GM15510 (cell line): ENCODE results near the gene INPP5F.

Source experiments
- POLR2A ChIP-seq: IDR thresholded peaks from 3 replicates; pipeline ENCODE4 v1.6.1; 2011; ENCODE audit warnings: borderline replicate concordance; ENCODE audit not compliant: insufficient read length; ENCODE audit errors: extremely low read depth

Gene INPP5F

DNA sequence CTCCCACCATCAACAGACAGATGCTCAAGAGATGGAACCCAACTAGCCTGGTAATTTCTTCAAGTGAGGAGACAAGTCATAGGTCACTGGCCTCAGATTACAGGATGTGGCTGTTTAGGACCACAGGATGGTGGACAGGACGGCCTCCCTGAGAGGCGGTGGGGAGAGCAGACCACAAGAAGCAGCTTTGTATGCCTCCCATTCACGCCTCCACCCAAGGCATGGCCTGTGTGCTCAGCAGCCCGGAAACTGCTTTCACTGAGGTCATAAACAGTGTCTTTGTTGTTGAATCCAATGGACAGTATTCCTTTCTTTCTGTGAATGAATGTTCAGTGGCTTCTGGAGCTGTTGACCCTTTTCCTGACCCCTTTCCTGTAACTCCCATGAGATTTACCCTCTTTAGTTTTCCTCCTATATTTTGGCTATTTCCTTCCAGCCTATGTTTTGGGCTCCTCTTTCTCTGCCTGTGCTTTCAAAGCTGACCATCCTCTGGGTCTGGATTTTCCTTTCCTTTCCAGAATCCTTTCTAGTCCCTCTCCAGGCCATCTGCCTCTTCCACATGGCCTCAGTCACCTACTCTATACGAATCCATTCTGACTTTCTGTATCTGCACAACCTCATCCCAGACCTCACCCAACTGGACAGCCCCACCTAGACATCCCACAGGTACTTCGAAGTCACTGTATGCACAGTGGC is 32.4 kb upstream of the INPP5F start:
- TF ChIP-seq POLR2A: no peak

DNA sequence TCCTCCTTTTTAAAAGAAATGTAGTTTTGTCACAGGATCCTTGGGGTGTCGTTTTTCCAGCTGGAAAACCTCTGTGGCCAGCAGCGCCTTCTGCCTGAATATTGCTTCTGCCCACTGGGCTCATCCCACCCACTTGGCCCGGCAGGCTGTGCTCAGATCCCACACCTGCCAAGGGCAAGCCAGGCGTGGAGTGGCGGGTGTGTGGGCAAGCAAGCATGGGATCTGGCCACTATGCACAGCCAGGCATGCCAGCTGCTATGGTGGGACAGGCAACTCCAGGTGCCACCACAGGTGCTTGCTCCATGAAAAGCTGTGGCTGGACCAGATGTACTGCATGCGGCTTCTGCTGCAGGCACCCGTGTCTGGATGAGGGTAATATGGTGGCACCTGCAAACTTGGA is 31.2 kb upstream of the INPP5F start:
- no peak for TF ChIP-seq POLR2A

DNA sequence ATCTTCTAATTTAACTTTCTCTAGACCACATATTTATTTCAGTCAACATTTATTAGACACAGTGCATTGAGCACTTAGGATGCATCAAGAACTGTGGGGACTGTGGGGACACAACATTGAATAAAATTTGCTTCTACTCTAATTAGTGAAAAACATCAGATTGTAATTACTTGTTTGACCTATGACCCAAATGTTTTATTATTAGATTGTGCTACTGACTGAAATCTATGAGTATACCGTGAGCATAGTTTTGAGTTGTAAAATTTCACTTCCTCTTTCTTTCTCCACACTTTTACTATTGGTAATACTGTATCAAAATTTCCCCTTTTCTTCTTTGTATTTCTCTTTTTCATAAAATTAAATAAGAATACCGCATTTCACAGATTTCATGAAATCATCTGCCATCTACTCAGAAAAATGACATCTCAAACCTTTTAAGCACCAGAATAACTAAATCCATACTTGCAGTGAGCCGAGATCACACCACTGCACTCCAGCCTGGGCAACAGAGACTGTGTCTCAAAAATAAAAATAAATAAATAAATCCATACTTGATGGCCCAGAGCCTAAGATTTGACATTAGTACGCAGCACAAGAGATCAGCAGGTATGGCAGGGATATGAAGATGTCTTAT is 25.4 kb upstream of the INPP5F start:
- TF ChIP-seq POLR2A: no peak

DNA sequence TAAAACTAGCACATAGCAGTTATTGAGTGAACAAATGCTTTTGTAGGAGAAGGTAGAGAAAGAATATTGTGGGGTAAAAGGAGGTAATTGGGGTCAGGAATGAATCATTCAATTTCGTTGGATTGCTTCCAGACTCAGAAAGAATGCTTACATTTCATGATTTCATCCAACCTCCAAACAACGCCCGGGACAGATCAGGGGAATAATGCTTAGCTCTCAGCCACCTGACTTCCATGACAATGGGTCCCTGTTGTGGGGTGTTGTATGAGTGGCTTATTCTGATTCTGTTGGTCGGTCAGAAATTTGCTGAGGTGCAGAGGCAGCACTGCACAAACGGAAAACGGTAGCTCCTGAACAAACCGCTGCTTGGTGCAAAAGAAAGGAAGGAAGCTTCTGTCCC is 24.0 kb upstream of the INPP5F start:
- no peak for TF ChIP-seq POLR2A

DNA sequence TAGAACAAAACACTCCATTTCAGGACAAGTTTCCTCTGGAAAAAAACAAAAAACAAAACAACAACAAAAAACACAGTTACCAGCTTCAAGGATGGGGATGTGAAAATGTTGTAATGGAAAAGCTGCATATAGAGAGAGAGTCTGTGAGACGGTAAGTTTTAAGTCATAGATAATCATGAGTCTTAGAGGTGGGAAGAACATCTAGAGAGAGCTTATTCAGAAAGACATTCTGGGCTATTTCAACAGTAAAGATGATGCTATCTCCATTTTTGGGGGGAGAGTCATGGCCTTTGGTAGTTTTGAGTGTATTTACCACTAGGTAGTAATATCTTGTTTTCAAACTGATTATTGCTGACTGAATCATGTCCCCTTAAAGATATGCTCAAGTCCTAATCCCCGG is 23.3 kb upstream of the INPP5F start:
- no peak for TF ChIP-seq POLR2A

DNA sequence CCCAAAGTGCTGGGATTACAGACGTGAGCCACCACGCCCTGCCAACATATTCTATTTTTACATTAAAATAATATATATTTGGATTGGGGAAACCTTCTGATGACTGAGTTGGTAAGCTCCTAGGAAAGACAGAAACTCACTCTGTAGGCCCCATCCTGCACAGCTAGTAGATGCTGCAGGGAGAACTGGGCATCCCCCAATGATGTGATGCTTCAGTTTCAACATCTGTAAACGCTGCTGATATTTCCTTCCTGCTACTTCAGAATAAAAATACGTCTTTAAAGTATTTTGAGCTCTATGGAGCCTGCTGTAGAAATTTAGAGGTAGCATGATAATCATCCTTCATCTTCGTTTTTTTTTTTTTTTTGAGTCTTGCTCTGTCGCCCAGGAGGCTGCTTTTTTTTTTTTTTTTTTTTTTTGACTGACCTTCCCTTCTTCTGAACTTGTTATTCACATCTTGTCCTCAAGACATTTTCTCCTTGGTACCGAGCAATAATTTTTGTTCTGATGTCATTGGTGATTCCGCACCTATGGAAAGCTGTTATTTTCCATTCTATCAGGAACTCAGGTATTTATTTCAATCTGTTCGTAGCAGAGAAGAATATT is 21.8 kb upstream of the INPP5F start:
- TF ChIP-seq POLR2A: no peak

DNA sequence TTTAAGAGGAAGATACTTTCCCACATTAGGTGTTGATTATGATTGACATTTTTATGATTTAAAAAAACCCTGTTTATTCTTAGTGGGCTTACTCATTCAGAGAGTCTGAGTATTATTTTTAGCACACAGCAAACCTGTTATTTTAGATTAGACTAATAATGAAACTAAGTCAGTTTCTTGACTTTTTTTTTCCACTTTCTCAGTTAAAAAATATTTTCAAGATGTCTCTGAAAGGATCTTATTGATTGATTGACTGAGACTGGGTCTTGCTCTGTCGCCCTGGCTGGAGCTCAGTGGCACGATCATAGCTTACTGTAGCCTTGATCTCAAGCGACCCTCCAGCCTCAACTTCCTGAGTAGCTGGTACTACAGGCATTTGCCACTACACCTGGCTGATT is 20.4 kb upstream of the INPP5F start:
- TF ChIP-seq POLR2A: no peak

DNA sequence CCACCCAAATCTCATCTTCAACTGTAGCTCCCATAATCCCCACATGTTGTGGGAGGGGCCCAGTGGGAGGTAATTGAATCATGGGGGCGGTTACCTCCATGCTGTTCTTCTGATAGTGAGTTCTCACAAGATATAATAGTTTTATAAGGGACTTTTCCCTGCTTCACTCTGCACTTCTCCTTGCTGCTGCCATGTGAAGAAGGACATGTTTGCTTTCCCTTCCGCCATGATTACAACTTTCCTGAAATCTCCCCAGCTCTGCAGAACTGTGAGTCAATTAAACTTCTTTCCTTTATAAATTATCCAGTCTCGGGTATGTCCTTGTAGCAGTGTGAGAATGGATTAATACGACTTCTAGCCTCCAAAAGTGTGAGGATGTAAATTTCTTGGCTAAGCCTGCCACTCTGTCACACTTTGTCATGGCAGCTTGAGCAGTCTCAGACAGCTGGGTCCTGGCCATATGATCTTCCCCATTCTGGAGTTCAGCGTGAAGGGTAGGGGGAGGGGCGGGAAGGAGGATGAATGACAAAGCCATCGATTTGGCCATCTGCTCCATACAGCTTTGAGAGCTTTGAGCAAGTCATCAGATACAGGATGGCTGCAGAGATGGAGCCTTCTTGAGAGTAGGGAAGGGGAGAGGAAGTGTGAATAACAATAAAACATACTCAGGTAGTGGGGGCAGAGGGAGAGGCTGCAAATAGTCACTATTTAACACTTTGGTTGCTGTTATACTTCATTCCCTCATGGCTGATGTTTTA is 19.1 kb upstream of the INPP5F start:
- TF ChIP-seq POLR2A: no peak

DNA sequence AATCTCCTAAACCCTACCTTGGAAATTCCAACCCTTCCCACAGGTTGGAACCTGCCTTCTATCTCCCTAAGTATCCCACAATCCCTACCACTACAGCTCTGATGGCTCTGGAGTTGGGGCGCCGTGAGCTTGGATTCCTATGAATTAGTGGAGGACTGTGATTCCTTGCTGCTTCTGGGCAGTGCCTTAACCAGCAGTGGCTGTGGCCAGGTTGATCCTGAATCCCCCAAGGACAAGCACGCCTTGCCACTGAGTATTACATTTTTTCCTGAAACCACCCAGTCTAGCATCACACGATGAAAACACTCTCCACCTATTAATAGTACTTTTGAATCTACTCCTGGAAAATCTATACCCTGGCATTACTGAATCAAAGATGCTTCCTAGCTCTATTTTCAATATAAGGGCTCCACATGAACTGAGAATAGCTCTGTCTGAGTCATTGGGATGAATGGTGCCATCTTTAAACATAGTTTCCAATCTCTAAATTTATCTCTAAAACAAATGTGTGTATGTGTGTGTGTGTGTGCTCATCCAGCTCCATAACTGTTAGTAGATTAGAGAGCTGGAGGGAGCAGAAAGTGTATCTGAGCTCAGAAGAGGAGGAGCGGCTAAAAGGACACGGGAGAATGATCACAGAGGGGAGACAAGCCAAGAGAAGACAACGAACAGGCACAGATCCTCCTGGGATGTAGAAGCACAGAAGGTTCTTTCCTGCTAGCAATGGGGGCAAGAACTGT is 11.9 kb upstream of the INPP5F start:
- no peak for TF ChIP-seq POLR2A

DNA sequence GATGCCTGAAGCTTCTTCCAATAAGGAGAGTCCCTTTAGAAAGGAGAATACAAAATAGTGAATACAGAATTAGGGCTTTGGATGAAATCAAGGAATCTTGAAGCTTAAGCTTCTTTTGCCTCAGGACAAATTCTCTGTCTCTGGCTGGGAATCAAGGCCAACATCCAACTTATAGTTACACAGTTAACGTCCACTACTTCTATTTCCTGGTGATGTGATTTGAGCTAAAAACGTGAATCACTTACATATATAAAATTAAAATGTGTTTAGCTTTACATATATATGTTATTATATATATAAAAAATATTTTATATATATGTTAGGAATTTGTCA is 11.4 kb upstream of the INPP5F start:
- TF ChIP-seq POLR2A: no peak

DNA sequence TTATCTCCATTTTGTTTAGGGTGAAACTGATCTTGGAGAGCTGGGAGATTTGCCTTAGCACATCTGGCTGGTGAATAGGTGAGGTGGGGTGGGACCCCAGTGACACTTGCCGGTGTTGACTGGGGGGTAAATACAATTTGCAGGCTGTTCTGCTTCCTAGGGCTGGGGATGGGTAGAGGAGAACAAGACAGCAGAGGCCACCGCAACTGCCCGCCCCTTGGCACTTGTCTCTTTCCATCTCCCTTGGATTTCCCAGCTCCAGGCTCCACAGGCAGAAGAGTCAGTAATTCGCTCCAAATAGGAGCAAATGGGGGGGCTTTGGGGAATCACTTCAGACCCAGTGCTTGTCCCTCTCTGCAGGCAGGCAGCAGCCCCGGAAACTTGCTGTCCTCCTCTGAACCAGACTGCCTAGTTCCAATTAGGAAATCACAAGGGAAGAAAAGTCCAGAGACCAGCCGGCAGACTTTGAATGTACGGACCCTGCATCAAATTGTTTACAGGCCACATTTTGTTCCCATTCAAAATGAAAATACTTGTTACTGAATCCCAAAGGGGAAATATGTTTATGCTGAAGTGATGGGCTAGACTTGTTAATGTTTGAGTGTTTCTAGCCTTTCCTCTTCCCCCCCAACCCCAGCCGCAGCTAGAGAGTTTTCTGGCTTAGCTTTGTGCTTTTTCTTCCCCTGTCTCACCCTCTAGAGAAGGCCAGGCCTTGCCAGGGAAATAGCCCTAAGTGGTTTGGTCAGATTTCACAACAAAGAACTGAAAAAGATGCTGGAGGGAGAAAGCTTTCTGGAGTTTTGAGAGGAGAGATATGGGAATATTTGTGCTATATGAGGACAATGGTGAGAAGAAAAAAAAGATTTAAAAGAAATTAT is 10.0 kb upstream of the INPP5F start:
- no peak for TF ChIP-seq POLR2A

DNA sequence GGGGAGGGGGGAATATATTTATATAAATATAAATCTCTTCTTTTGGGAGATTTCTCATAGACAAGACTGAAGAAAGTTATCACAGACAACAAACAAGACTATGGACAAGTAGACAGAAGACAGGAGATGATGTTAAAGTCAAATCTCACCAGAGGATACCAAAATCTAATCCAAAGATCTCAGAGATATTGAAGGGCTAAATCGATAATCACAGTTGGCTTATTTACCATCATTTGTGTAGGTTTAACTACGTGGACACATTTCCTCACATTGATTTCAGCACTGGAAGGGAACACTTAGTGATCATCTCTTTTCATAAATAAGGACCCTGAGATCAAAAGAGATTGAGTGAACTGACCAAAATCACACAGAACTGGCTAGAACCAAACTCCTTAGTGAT is 2.7 kb upstream of the INPP5F start:
- TF ChIP-seq POLR2A: no peak

DNA sequence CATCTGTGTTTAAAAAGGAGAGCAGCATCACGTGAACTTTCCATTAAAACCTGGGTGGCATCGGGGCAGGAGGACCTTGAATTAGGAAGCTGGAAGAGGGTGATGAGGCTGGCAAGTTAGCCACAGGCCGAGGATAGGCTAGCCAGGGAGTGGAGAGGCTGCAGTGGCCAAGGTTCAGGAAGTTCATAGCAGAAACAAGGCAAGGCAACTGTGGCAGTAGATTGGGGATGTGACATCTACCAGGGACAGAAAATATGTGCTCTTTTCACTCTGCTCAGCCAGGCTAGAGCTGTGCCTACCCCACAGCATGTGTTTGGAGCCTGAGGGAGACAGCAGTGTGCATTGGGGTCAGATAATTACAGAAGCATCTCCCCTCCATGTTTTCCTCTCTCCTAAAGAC is 2.2 kb upstream of the INPP5F start:
- TF ChIP-seq POLR2A: no peak
